ENCODE measurements around the gene PLK3.
"Not testable (repeated sequence)": the region's sequence is repeated elsewhere in the genome, so short reads cannot be mapped to it uniquely, and the experiment has no call there.

The PLK3 gene

DNA sequence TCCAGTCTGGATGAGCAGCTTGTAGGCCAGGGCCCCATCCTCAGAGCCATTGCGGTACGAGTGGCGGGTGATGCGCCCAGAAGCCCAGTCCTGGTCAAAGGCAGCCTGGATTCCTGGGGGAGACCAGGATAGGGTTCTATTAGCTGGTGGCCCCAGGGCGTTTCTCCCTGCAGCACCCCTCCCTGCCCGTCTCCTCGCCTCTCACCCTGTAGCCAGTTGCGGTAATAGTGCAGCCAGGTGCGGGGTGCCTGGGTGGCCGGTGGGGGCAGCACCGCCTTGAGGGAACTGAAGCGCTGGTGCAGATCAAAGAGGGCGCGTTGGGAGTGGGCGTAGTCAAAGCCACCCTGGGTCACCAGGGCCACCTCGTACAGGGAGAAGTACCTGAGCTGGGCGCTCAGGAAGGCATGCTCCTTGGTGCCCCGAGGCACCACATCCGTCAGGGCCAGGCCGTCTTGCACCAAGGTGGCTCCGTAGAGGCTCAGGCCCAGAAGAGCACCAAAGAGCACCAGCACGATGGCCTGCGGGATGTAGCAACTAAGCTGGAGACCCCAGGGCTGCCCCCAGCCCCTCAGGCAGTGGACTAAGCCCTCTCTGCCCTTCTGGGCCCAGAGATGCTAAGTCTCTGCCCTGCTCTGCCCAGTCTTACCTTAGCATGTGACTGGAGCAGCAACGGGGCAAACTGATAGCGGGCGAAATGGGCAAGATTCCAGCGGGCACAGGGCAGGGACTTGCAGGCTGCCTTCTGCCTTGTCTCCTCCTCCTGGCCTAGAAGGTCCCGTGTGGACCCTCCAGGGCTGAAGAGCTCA, 27.2 kb downstream of the PLK3 start:
- DNase-seq (ENCODE audit: low read depth in 3 of 3, low spot score in 1 of 3), result no peak

DNA sequence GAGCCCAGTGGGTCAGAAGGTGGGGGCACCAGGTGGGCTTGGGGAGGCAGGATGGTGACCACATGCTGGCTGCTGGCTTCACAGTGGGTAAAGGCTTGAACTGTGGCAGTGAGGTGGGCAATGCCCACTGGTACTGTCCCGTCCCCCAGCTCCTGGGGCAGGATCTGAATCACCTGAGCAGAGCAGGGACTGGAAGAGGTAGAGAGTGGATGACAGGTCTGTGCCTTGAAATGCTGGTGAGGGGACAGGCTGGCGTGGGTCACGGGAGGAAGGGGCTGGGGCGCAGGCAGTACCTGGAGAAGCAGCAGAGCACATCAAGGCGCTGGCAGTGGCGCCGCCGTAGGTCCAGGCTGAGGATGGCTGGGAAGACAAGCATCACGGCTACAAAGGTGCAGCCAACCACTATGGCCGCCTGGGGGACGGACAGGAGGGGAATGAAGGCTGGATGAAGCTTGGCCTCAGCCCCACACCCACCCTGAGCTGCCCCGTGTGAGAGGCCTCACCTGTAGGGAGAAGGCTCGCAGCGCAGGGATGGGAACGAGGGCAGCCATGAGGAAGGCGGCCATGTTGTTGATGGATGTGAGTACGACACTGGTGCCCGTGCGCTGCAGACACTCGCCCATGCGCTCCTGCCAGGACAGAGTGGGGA, 27.9 kb downstream of the PLK3 start:
- no peak for DNase-seq (ENCODE audit: low read depth in 3 of 3, low spot score in 1 of 3)

DNA sequence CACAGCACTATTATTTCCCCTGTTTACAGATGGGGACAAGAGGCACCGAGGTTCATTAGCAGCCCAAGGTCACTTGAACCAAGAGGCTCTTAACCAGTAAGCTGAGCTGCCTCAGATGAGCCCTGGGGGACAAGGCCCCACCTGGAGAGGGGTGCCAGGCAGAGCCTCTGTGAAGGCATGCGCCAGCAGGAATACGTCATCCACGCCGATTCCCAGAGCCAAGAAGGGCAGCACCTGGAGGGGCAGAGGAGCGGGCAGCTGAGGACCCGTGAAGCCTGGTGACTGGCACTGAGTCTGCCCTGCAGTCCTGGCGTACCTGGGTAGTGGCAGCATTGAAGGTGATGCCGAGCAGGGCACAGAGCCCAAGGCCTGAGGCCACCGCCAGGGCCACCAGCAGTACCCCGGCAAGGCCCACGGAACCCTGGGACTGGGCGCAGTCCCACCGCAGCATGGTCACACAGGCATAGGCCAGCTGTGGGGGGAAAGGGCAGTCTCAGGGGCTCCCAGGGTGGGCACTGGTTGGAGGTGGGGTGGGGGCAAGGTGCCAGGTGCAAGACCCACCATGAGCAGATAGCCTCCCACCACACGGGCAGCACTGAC, 28.8 kb downstream of the PLK3 start:
- DNase-seq (ENCODE audit: low read depth in 3 of 3, low spot score in 1 of 3), result no peak

DNA sequence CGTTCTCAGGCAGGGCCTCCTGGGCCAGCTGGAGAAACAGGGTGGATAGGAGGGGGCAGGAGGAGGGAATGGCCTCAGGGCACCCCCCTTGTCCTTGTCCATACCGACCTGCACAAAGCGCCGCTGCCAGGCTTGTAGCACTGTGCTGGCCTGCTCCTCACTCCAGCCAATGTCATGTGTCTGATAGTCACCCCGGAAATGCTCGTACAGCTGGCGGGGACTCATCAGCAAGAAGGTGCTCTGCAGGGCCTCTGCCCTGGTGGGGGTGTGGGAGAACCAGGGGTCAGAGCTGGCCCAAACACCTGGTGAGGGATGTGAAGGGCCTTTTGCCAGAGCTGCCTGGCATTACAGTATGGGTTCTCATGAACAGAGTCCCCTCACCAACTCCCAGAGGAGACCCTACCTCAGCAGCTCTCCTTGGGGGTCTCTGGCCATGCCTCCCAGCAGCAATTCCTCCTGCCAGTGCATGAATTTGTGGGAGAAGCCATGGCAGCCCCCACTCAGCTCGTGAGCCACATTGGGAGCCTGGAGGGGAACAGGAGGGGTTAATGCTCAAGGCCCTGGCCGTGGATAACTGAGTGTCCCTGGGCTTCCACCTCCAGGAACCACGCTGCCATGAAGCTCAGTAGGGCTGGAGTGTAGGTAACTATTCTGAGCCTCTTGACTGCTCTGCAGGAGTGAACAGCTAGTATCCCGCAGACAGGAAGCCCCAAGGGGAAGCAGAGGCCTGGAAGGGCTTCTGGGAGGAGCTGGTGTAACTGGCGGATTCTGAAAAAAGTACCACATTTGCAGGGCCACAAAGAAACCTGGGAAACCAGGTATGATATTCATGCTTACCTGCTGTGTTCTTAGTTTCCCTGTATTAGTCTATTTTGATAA, 29.6 kb downstream of the PLK3 start:
- DNase-seq (ENCODE audit: low read depth in 3 of 3, low spot score in 1 of 3), result no peak

DNA sequence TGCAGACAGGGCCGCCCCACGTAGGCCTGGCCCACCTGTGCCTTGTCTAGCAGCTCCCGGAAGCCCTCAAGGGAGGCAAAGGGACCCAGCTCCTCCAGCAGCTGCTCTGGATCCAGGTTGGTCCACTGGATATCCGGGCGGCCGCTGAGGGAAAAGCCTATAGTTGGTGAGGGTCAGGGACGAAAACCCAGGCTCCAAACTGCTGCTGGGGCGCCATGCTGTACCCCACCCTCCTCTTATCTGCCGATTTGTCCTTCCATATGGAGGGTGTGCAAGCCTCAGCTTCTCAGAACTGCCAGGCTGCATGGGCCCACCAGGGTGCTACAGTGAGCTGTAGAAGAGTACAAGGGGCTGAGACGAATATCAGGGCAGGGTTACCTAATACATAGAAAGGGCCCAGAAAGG, 30.7 kb downstream of the PLK3 start:
- no peak for DNase-seq (ENCODE audit: low read depth in 3 of 3, low spot score in 1 of 3)

DNA sequence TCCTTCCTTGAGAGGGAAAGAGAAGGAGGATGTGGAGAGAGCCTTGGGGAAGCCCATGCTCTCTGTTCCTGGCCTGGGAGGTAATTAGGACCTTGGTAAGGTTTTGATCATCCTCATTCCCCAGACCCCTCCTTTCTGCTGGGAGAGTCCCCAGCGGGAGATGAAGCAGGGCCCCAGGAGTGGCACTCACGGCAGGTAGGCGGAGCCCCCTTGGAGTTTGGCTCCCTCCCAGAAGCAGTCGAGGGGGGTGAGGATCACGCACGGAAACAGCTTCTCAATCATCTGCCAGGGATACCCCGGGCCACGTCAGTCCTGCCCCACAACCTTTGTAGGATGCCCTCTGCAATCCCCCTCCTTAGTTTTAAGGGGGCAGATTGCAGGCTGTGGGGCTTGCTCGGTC, 31.3 kb downstream of the PLK3 start:
- DNase-seq (ENCODE audit: low read depth in 3 of 3, low spot score in 1 of 3), result no peak

DNA sequence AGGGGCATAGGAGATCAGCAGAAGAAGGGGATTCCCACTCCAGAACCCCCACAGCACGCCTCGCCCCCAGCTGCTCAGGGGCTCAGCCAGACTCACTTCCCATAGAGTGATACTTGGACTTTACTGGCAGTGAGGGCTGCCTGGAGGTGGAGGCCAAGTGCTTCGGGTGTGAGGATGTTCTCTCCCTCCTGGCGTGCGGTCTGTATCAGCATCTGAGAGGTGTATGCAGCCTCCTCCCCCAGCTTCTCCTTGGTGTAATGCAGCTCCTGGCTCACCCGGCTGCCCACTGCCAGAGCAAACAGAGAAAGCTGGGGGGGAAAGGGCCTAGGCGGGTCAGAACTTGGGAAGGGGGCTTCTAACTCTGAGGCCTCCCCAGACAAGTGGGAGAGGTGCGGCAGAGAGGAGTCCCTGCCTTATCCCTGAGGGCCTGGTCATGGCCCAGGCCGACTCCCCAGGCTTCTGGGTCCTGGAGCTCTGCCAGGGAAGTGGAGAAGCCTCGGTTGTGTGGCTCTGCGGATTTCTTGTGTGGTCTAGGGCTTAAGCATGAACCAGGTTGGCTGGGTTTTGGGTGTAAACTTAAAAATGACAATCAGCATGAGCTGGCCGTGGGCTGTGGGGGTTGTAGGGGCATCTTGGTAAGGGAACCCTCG, 32.0 kb downstream of the PLK3 start:
- no peak for DNase-seq (ENCODE audit: low read depth in 3 of 3, low spot score in 1 of 3)

DNA sequence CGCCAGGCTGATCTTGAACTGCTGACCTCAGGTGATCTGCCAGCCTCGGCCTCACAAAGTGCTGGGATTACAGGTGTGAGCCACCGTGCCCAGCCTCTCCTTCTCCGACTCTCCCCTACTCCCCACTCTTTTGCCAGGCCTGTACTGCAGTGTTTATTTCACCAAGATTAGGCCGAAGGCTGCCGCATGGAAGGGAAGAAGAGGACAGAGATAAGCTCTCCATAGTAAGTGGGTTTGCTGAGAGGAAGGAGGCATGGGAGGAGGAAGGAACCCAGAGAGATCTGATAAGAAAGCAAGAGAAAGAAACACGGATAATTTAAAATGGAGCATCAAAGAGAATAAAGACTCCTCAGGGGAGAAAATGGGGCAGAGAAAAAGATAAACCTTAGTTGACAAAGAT, 34.2 kb downstream of the PLK3 start:
- no peak for DNase-seq (ENCODE audit: low read depth in 3 of 3, low spot score in 1 of 3)

DNA sequence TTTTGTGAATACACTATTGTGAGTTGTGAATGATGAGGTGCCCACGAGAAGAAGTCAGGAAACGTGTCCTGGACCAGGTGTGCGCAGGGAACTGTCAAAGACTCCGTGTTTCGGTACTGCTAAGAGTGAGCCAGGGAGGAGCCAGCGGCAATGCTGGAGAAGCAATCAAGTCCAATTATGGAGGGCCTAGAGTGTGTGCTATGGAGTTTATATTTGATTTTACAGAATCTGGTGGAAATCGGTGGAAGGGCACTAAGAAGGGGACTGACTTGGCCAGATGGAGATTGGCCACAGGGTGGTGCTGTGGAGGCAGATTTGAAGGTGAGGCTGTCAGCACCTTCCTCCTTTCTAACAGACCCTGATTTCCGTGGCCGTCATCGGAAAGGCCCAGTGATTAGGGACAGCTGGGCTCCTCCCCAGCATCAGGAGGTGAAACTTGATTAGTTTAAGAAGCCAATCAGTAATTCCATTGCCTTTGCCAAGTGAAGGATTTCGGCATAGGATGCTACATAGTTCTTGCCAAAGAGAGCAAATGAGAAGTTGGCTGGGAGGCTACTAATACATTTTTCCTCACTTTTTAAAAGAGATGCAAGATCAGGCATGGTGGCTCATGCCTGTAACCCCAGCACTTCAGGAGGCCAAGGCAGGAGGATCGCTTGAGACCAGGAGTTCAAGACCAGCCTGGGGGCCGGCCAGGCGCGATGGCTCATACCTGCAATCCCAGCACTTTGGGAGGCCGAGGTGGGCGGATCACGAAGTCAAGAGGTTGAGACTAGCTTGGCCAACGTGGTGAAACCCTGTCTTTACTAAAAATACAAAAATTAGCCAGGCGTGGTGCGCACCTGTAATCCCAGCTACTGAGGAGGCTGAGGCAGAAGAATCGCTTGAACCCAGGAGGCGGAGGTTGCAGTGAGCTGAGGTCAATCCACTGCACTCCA, 35.8 kb downstream of the PLK3 start:
- DNase-seq (ENCODE audit: low read depth in 3 of 3, low spot score in 1 of 3), result peak; percentile 67 to 85 (median 72)

DNA sequence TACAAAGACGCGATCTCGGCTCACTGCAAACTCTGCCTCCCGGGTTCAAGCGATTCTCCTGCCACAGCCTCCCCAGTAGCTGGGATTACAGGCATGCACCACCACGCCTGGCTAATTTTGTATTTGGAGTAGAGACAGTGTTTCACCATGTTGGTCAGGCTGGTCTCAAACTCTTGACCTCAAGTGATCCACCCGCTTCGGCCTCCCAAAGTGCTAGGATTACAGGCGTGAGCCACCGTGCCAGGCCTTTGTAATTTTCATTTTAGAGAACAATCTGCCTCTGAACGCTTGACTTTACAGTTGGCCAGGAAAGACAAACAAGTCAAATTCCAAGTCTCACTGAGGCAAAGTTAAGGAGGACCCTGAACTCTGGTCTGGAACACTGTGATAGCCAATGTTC, 38.1 kb downstream of the PLK3 start:
- DNase-seq (ENCODE audit: low read depth in 3 of 3, low spot score in 1 of 3), result not testable (repeated sequence)

DNA sequence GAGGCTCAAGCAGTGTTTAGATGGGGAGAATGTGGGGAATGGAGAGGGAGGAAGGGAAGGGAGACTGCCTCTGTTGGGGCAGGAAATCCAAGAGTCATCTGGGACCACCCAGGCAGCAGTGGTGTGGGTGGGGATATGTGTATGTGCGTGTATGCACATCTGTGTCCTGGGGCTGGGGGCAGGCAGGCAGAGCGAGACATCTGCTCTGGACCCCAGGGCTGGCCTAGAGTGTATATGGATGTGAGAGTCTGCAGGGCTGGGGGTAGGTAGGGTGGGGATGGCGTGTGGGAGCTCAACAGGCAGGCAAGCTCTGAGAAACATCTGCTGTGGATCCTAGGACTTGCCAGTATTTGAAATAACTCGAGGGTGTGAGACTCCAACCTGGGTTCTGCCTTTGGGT, 39.4 kb downstream of the PLK3 start:
- DNase-seq (ENCODE audit: low read depth in 3 of 3, low spot score in 1 of 3), result no peak

DNA sequence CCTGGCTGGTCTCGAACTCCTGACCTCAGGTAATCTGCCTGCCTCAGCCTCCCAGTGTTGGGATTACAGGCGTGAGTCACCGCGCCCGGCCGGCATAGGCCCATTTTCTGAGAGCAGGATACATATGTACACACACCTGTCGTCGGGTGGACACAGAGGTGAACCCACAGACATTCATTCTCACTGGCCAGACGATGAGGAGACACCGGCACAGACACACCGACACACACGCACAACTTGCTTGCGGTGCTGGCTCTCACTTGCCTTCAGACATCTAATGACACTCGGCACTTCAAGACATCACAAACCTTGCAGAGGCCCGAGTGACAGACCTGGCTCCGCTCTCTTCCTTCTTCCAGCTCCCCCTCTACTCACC, 42.3 kb downstream of the PLK3 start:
- no peak for DNase-seq (ENCODE audit: low read depth in 3 of 3, low spot score in 1 of 3)

DNA sequence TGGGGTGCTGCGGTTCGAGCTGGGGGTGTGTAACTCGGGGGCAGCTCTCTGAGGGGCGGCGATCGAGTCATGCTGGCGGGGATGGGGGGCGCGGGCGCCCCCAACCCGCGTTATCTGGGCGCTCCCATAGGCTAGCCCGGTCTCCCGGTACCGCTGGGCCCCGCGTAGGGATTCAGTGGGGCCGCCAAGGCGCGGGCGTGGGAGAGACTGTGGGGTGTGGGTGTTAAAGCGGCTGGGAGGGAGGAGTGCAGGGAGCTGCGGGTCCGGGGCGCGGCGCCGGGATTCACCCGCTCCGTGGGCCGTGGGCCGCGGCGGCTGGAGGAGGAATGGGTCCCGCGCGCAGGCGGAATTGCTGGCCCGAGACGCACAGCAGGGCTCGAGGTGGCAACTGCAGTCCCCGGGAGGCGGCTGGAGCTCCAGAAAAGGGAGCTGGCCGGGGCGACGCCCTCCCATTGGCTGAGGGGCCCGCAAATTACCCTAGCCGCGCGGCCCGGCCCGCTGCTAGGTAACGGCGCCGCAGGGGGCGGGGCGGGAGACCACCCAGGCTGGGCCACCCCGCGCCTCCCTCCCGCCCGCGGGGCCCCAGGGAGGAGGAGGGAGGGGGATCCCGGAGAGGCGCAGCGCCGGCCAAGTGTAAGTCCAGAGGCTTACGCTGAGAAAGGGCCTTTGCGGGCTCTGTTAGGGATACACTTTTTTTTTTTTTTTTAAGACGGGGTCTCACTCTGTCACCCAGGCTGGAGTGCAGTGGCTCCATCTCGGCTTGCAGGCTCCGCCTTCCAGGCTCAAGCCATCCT, 42.9 kb downstream of the PLK3 start, which contains the start of gene PTCH2:
PTCH2 (minus strand) TSS at position 392 of the 794 bp plus-strand sequence; CDS start at position 71, 321 bp downstream.
- no peak for DNase-seq (ENCODE audit: low read depth in 3 of 3, low spot score in 1 of 3)

DNA sequence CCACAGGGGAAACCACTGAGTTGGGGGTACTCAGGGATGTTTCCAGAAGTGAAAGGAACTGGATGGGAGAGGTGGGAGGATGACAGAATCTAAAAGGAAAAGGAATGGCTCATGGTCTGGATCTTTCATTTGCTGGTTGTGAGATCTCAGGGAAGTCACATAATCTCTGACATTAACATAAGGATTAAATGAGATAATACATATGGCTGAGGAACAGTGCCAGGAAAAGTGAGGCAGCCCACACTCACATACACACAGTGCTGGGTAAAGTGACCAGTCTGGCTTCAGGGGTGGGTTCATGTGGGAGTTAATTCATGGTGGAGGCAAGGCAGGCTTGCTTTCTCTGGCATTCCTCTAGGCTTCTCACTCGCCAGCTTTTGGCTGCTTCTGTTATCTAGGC, 46.8 kb downstream of the PLK3 start:
- DNase-seq (ENCODE audit: low read depth in 3 of 3, low spot score in 1 of 3), result no peak

DNA sequence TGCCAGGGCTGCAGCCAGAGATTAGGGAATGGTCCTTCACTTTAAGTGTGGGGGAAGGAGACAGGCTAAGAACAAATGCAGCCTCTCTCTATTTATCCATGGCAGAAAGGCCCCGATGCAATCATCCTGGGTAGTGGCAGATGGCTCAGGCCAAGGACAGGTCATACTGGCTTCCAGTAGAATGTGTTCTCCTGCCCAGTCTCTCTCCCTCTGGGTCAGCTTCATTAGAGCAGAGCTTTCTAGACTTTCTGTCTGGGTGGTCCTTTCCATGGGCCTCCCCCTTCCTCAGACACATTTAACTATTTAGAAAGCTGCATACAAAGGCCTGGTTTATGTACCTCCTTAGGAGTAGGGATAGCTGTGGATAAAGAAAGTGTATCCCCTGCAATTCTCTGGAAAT, 47.7 kb downstream of the PLK3 start:
- DNase-seq (ENCODE audit: low read depth in 3 of 3, low spot score in 1 of 3), result no peak

DNA sequence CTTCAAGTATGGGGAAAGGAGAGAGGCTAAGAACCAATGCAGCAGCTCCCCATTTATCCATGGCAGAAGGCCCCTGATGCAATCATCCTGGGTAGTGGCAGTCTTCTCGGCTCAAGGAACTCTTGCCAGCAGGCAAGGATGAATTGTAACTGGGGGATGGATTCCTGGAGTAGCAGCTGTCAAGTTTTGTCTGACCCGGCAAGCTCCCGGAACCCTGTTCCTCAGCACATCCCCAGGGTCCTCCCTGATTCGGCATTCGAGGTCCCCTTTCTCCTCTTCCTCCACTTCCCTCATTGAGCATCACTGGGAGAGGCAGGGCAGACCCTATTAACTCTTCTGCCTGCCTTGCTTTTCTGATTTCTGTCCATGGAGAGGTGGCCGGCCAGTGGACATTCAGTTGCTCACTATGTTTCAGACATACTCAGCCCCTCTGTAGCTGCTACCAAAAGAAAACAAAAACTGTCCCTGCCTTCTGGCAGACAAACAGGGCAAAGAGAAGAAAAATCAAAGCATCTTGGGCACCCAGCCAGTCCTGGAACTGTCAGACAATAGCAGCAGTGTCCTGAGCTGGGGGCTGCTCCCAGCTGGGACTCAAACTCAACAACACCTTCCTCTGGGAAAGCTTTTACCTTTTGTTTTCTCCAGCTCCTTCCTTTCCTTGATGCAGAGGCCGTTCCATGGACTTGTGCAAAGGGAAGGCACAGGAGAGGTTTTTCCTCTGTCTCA, 48.4 kb downstream of the PLK3 start:
- no peak for DNase-seq (ENCODE audit: low read depth in 3 of 3, low spot score in 1 of 3)

DNA sequence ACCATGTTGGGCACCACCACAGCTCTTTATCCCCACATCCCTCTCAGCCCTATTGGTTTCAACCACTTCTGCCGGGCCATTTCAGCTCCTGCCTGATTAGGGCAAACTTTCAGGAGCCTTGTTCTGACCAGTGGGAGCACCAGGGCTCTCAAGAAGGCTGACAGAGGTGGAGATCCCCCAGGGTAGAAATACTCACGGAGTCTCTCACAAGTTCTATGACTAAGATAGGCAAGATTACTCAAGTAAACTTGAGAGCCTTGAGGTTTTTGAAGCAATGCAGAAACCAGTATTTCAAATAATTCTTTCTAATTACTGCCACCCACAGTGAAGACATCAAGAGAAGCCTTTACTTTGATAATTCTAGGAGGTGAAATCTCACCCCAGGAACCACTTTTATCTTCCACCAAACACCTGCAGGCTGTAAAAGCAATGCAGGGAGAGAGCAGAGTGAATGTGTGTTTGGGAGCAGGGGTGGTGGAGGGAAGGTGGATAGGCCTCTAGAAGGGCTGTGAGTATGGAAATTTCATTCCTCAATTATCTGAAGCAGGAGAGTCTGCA, 49.5 kb downstream of the PLK3 start:
- no peak for DNase-seq (ENCODE audit: low read depth in 3 of 3, low spot score in 1 of 3)

DNA sequence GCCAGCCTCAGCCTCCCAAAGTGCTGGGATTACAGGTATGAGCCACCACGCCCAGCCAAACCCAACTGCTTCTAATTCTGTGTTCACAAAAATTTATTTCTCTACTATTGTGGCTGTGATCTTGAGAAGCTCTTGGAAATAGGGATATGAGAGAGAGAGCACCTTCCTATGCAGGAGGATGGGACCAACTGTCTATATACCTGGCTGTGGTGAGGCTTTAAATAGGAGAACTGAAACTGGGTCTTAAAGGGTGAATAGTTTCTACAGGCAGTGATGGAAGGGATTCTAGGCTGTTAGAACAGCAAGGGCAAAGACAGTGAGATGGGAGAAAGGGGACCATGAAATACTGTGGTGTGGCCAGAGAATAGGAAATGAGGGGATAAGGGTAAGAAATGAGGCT, 51.1 kb downstream of the PLK3 start:
- no peak for DNase-seq (ENCODE audit: low read depth in 3 of 3, low spot score in 1 of 3)
